Measurements from ENCODE around the gene ASCL5. TPM values are rescaled to one million over a fixed set of nuclear protein-coding genes. Genes with fewer than 3 reads are reported as not detected.

Gene ASCL5
- polyA plus RNA-seq, 3 donors: 0.15 to 0.36 (median 0.20) TPM

DNA sequence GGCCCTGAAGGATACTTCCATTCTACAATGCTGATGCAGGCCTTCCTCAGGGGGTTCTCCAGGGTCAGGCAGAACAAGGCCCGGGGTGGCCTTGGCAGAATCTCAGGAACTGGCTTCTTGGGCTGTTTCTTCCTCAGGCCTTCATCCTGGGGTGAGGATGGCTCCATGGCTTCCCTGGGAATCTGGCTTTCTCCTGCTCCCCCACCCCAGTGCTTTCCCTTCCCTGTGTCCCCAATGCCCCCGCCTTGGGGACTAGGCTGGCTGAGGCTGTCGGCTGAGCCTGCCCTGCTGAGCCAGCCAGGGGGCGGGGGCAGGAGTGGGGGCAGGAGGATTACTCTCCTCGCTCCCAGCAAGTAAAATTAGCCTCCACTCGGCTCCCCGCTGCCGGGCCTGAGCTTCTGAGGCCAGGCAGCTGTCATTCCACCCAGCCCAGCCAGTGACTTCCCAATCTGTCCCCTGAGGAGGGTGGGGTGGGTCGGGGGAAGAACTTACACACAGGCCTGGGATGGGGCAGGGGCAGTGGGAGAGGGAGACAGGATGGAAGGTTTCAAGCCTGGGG lies 14.7 kb downstream of the ASCL5 start, which contains the start of gene CACNA1S:
Gene CACNA1S, minus strand, starts transcription at position 254 of the 559 bp plus-strand sequence. Its CDS starts 87 bp downstream, at position 167.
- DNase-seq: no peak

DNA sequence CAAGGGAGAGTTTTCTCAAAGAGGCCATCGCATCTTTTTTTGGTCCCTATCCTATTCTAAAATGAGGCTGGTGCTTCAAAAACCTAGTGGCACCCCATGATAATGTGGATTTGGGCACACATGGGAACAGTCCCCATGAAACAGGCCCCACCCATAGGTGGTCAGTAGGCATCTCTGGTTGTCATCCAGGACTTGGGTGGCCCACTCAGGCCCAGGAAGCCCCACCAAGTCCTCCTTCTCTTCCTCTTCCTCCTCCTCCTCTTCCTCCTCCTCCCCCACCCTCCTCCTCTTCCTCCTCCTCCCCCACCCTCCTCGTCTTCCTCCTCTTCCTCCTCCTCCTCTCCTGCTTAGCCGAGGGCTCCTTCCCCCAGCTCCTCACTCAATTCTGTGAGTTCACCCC lies 15.3 kb downstream of the ASCL5 start:
- no peak for DNase-seq

DNA sequence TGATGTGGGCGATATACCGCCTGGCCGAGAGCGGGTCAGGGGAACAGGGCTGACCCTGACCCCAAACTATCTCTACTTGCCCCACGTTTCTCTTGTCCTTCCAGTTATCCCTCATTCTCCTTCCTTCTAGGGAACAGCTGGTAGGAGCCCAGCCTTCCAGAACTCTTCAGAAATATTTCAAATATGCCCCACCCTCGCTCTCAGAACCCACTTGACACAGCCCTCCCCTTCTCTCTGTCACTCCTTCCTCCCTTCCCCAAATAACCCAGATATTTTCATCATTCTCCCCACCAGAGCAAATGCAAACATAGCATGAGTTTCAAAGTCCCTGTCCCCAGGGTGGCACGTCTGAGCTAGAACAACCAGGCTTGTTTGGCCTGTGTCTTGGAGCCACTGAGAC lies 15.8 kb downstream of the ASCL5 start:
- no peak for DNase-seq

DNA sequence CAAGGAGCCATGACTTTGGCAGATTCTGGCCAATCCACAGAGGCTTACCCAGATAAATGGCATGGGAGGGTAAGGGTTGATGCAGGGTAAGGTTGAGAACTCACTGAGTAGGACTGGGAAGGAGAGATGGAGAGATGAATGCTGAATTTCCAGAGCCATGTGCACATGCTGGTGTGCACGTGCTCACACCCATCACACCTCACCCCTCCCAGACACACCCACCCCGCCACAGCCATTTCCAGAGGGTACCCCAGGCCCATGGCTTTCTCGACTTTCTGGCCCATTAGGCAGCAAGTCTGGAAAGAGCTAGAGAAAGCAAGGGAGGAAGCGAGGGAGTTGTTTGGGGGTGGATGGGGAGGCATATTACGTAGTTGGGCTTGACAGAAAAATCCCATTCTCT lies 16.4 kb downstream of the ASCL5 start:
- no peak for DNase-seq

DNA sequence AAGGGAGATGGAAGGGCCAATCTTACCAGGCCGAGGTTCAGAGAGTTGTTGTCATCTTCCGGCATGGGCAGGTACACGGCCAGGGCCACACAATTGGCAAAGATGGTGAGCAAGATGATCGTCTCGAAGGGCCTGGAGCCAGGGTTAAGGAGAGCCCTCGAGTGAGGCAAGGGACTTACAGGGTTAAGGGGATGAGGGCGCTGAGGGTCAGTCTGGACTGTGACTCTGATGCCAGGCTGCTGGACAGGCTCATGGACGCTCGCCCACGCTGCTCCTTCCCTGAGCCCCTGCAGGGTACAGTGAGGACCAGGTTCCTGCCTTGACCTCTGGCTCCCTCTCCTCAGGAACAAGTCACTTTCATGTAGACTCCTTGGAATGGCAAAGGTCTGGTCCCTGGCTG lies 16.8 kb downstream of the ASCL5 start:
- DNase-seq: no peak

DNA sequence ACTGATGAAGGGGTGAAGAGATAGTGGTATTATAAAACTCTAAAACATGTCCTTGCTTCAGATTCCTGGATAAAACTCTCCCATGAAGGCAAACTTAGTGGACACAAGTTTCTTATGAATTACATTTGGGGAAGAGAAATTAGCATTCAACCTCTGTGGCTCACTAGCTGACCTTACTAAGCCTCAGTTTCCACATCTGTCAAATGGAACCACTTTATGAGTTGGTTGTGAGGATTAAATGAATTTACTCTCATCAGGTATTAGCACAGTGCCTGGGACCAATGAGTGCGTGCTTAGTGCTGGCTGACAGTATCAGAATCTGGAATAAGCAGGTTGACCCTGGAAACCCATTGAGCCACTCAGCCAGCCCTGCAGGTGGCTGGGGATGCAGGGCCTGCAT lies 17.3 kb downstream of the ASCL5 start:
- DNase-seq: no peak

DNA sequence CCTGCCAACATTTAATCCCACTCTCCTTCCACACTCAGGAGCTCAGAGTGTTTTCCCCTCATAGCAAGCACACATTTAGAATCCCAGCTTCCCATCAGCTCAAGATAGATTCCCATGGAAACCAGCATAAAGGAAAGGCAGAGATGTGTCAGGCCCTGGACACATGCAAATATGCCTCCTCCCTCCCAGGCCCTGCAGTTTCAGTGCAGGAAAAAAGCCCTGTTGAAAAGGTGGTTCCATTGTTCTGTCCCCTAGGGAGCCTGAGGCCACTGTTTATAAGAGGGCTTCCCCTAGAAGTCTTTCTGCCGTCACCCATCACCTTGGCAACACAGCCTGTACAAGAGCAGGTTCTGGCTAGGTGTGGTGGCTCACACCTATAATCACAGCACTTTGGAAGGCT lies 18.4 kb downstream of the ASCL5 start:
- DNase-seq: no peak

DNA sequence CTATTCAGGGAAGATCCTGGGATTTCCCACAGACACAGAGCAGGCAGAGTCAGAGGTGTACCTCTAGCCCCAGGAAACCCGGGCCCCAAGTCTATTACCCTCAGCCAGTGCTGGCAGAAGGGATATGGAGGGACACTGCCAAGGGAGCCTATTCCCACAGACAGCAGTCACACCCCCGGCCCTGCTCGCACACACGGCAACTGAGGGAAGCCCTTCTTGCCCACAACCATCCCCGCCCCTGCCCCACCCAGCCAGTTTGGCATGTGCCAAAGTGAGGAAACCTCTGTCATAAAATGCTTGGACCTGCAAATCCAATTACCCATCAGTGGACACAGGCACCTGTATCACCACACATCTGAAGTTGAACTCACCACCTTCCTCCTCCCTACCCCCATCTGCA lies 21.3 kb downstream of the ASCL5 start:
- DNase-seq: no peak

DNA sequence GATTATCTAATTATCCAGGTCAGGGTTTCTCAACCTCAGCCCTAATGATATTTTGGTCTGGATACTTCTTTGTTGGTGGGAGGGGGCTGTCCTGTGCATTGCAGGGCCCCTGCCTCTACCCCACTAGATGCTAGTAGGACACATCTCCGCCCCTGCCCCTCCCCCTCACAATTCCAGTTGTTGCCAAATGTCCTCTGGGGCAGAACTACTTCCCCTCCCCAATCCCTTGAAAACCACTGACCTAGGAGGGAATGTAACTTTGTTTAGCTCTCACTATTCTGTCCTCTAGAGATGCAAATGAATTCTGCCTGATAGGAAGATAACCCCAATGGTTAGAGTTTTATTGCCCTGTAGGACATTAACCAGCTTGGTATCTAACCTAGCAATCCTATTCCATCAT lies 22.8 kb downstream of the ASCL5 start:
- DNase-seq: no peak

DNA sequence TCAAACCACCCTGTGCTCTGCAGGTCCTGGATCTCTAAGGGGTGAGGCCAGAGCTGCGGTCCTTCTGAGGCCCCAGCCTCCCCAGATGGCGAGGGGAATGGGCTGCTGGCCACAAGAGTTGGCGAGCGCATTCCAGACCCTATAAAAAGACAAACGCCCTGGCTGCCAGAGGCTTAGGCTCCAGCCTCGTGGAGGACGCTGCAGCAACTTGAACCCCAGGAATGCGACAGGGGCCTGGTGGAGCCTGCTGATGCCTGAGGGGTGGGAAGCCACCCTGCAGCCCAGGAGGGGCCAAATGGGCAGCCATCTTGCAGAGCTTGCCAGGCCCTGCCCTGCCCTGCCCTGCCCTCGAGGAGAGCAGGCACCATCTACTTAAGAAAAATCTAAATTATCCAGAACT lies 23.3 kb downstream of the ASCL5 start:
- no peak for DNase-seq

DNA sequence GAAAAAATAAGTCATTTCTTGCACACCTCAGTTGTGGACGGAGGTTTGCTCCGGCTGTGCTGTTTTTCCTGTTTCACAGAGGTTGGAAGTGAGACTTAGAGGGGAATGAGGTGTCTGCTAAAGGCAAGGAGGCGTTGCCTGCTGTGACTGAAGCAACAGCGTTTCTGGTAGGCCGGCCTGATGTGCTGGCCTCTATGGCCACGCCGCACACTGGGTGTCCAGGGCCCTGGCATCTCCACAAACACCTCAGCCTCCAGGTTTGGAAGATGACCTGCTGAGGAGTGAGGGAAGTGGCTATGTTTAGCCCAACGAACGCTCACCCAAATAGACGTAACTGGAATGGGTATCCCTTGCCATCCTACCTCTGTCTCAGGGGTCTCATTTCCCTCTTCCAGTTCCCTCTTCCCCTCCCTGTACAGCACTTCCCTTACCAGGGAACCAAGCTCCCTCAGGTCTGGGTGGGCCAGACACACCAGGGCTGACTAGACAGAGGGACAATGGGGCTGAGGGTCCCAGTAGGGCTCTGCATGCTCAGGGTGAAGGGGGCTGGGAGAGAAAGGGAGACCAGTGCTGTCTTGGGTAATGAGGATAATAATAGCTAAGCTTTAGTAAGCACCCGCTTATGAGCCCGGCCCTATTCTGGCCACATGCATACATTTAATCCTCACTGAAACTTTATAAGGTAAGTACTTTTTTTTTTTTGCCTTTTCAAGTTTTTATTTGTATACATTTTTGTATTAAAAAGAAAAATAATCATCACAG lies 26.6 kb downstream of the ASCL5 start:
- no peak for DNase-seq

DNA sequence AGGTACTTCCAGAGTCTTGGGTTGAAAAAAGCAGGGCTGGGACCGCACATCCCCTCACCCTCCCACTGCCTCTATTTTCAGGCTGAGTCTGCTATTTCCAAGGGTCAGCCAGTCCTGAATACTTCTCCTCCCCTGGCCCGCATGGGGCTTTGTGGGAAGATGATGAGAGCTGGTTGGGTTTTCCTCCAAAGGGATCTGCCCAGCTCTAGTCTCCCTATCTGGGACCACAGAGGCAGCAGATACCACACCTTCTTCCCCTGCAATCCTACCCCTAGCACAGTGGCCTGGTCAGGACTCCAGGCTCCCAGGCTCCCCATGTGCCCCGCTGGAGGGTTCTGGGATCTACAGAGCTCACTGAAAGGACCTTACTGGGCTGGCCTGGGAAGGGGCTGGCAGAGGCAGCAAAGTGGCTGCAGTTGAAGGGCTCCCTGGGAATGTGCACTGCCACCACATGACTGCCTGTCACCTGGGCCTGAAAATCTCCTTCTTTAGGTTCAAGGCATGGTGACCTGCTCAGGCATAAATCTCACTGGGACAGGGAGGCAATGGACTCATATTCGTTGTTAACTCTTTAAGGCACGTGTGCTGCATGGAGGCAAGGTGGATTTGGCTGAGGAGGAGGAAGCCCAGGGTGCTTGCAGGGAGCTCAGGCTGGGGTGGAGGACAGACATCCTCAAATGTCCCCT lies 27.8 kb downstream of the ASCL5 start:
- peak; percentile 19 for DNase-seq

DNA sequence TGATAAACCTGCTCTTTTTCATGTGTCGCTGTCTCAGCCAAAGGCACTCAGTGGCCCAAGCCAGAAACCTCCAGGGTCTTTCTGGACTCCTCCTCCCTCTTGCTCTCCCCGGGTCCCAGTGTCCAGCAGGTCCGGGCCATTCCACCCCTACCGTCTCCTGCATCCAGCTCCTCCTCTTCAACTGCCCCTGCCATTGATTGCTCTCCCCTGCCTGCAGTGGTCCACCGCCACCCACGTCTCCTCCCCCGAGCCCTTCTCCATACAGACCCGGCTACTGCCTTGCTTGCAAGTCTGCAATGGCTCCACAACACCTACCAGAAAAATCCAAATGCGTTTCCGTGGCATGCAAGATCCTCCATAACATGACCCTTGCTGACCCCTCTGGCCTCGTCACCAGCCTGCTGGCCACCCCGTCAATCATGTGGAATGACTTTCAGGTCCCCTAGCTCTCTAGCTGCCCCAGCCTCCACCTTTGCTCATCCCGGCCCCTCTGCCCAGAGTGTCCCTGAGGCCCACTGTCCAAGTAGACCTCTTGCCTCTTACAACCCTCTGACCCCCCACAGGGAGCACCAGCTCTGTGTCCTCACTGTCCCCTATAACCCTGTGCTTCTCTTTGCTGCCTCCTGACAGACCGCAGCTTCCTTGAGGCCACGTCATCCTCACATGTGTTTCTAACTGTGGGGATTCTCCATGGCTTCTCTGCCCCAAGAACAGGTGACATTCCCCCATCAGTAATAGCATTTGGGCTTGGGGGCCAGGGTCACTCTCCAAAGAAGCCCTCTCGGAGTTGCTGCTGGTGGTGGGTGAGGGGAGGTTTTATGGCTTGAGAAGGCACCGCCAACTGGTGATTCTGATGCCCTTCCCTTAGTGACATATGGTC lies 29.8 kb downstream of the ASCL5 start:
- no peak for DNase-seq

DNA sequence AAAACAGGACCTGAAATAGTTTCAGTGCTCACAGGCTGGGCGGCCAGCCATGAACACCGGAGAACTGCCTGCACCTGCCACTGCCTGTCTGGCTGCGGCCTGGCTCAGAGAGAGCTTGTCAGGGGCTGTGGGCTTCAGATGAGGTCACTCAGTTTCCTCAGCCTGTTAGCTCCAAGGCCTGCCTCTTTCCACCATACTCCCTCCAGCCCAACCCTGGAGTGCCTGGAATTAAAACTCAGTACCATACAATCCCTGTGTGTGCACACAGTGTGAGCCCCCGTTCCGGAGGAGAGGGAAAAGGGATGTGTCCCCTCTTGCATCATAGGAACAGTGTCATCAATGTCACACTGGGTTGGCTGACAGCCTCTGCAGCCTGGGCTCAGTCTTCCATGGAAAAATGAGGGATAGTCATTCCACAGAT lies 30.9 kb downstream of the ASCL5 start:
- DNase-seq: no peak

DNA sequence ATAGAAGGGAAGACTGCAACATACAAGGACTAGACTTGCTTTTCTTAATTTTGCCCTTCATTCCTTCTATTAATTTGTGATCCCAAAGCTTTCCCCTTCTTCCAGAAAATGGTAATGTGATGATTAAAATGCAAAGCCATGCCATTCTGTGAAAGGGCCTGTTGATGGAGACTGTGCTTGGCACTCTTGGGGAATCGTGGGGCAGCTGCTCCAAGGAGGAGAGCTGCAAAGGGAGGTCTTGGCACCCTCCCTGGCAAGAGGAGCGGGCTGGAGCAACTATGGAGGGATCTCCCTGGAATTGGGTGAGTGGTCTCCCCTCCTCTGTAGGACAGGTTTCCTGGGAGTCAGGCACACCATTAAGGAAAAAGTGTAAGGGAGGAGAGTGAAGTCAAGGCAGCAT lies 31.4 kb downstream of the ASCL5 start:
- DNase-seq: no peak

DNA sequence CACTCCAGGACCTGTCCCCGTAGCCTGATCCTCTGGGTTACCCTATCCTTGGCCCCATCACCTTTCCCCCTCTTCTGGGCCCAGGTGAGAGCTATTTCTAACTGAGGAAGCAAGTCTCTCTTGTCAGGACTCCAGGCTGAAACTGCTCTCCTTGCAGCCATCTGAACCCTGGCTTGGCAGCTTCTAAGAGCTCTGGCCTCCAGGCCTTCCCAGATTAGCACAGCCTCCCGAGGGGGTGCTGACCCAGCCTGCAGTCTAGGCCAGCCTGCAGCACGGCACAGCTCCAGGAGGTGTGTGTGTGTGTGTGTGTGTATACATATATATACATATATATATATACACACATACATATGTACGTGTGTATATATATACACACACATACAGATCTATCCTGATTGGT lies 32.2 kb downstream of the ASCL5 start:
- no peak for DNase-seq

DNA sequence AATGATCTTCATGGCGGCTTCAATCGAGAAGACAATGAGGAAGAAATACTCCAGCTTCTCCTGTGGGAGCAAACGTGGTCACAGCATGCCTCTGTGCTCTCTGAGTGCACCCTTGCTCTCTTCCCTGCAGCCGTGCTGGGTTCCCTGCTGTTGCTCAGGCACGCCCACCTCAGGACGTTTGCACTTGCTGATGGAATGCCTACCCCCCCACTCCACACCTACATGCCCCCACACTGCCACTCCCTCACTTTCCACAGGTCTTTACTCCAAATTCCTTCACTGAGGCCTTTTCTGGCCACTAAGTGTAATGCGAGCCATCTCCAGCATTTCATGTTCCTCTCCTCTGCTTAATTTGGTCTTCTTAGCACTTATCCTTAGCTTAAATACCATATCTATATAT lies 33.0 kb downstream of the ASCL5 start:
- DNase-seq: no peak

DNA sequence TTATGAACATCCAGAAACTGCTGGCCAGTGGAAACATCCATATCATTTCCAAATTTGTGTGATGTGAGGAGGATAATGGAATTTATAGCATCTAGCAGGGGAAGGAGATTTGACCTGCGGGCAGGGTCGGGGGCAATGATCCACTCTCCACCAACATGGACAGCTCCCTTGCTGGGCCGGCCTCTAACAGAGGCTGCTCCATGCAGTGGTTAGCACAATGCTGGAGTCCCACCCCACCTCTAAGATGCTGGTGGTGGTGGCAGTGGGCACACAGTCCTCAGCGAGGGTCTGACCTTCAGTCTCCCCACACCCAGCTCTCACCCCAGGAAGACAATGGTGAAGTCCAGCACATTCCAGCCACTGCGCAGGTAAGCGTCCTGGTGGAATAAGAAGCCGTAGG lies 33.4 kb downstream of the ASCL5 start:
- DNase-seq: no peak

DNA sequence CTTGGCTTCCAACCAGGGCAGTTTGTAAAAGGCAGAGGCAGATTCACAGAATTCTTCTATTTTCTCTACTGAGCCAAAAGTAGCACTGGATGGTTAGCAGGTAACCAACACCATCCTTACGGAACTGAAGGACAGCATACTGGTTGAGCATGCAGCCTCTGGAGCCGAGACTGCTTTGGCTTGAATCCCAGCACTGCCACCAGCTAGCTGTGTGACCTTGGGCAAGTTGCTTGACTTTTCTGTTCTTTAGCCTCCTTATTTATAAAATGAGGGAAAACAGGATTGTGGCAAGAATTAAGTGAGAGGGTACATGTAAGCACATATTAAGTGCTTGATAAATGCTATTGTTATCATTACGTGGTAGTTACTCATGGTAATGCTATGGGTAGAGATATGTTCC lies 34.2 kb downstream of the ASCL5 start:
- DNase-seq: no peak

DNA sequence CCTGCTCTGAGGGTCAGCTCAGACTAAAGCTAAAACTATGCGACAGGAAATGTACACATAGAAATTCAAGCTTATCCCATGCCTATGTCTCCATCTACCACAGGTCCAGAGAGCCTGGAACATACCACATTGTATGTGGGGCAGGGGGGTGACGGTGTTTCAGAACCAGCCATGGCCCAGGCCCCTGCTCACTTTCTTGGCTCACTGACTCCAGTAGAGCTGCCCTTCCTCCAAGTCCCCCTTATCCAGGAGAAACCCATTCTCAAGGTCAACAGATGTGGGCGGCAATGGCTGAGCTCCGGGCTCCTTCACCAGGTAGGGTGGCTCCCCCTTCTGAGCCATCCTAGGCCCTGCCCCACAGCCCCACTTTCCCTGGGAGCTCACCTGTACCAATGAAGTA lies 35.7 kb downstream of the ASCL5 start:
- no peak for DNase-seq

DNA sequence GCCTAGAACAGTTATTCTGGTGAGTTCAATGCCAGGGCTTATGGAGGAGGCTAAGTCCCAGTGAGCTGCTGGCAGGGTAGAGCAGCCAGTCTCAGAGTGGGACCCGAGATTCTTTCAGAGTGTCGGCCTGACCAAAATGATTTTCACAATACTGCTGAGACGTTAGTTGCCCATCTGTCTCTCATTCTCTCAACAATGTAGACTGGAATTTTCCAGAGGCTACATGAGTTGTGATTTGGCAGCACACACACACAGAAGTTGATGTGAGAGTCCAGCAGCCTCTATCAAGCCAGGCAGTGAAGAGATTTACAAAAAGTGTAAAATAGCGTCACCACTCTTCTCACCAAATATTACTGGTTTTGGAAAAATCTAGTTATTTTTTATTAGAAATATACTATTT lies 36.4 kb downstream of the ASCL5 start:
- DNase-seq: no peak

DNA sequence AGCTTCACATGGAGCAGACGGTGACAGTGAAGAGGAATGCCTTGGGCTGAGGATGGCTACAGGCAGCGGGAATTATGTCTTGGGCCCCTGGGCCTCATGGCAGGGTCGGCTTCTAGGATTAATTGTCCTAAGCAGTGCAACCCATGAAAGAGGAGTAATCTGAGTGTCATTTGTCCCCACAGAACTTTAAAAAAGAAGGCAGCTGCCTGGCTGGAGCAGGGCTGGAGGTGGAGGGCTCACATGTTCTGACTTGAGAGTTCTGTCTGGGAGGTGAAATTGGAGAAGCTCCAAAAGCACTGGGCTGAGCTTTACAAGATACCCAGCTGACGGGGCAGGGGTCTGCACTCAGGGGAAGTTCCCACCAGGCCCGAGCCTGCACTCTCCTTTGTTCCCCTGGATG lies 37.4 kb downstream of the ASCL5 start:
- peak; percentile 10 for DNase-seq

Measured in renal pelvis (tissue), 4 donors.